IMR-90 (cell line): Measurements from ENCODE around the gene CIAO2A. TPM values are rescaled to one million over a fixed set of nuclear protein-coding genes. Genes with fewer than 3 reads are reported as not detected.

ENCODE experiments used
- ATAC-seq: fragments of 200-7000 bp; cut with Tn5 transposase; 2 replicates; pipeline ENCODE4 v1.9.1; 2020; ENCODE audit warnings: low read depth, mild to moderate bottlenecking, moderate library complexity
- BruUV-seq: library from RNA; stranded (reverse); fragments of 400-500 nt; replicated peaks from 2 replicates; lab custom pipeline; 2021; lab: Mats Ljungman, UMichigan
- CTCF ChIA-PET: fragments of 300-600 bp; formaldehyde crosslinking; extraction: SDS; loops from one replicate; lab custom pipeline; 2021; ENCODE audit warnings: antibody characterized with exemption; lab: Yijun Ruan, JAX
- POLR2A ChIA-PET: fragments of 300-600 bp; sonication (Branson Sonifier 250); formaldehyde crosslinking; loops from one replicate; lab custom pipeline; 2022; ENCODE audit warnings: antibody characterized with exemption; ENCODE audit not compliant: unreplicated experiment; lab: Charles Lee
- DNase-seq: peaks from one replicate; pipeline ENCODE4 v3.0.0; 2013
- H2AFZ ChIP-seq: replicated peaks from 2 replicates; pipeline ENCODE3; 2013; ENCODE audit warnings: low read length, mild to moderate bottlenecking; ENCODE audit not compliant: poor library complexity
- H2AK5ac ChIP-seq: 2 replicates; pipeline ENCODE4 v1.6.1; 2013; ENCODE audit warnings: low read depth, low read length, inconsistent platforms
- H2AK9ac ChIP-seq: replicated peaks from 2 replicates; pipeline ENCODE3; 2013; ENCODE audit warnings: mild to moderate bottlenecking, low read depth, low read length, moderate library complexity; ENCODE audit not compliant: poor library complexity
- H2BK120ac ChIP-seq: 2 replicates; pipeline ENCODE4 v1.6.1; 2013; ENCODE audit warnings: low read depth, low read length, inconsistent platforms
- H2BK15ac ChIP-seq: 3 replicates; pipeline ENCODE4 v1.6.1; 2013; ENCODE audit warnings: low read depth, low read length, inconsistent platforms
- H2BK20ac ChIP-seq: 2 replicates; pipeline ENCODE4 v1.6.1; 2013; ENCODE audit warnings: low read depth, mild to moderate bottlenecking, inconsistent platforms, low read length, moderate library complexity
- H2BK5ac ChIP-seq: 2 replicates; pipeline ENCODE4 v1.6.1; 2013; ENCODE audit warnings: mild to moderate bottlenecking, low read depth, low read length, inconsistent platforms; ENCODE audit not compliant: poor library complexity, severe bottlenecking
- H3K14ac ChIP-seq: replicated peaks from 2 replicates; pipeline ENCODE4 v1.6.1; 2013; ENCODE audit warnings: low read depth, low read length, inconsistent platforms
- H3K18ac ChIP-seq: 2 replicates; pipeline ENCODE4 v1.6.1; 2013; ENCODE audit warnings: low read depth, low read length, control low read depth
- H3K23ac ChIP-seq: 2 replicates; pipeline ENCODE4 v1.6.1; 2013; ENCODE audit warnings: low read depth, low read length, inconsistent platforms
- H3K27ac ChIP-seq: 2 replicates; pipeline ENCODE4 v1.5.1; 2013; ENCODE audit warnings: mild to moderate bottlenecking, control low read depth, low read length; ENCODE audit not compliant: insufficient read depth
- H3K27me3 ChIP-seq: 2 replicates; pipeline ENCODE4 v1.6.1; 2013; ENCODE audit warnings: low read length; ENCODE audit not compliant: control insufficient read depth, insufficient read depth
- H3K36me3 ChIP-seq: 2 replicates; pipeline ENCODE4 v1.6.1; 2013; ENCODE audit warnings: low read length, mixed read lengths; ENCODE audit not compliant: control insufficient read depth, insufficient read depth
- H3K4ac ChIP-seq: 2 replicates; pipeline ENCODE4 v1.6.1; 2013; ENCODE audit warnings: low read depth, low read length, inconsistent platforms
- H3K4me1 ChIP-seq: 2 replicates; pipeline ENCODE4 v1.6.1; 2013; ENCODE audit warnings: low read length, mixed read lengths; ENCODE audit not compliant: control insufficient read depth, insufficient read depth
- H3K4me2 ChIP-seq: 2 replicates; pipeline ENCODE4 v1.6.1; 2013; ENCODE audit warnings: low read depth, mild to moderate bottlenecking, control low read depth, low read length, moderate library complexity
- H3K4me3 ChIP-seq: 2 replicates; pipeline ENCODE4 v1.5.1; 2013; ENCODE audit warnings: low read depth, mild to moderate bottlenecking, control low read depth, low read length, moderate library complexity; ENCODE audit not compliant: insufficient read depth
- H3K56ac ChIP-seq: 2 replicates; pipeline ENCODE4 v1.6.1; 2013; ENCODE audit warnings: low read length, inconsistent platforms; ENCODE audit not compliant: insufficient read depth; ENCODE audit errors: extremely low read depth
- H3K79me1 ChIP-seq, 2 experiments: 2 replicates each; pipeline ENCODE4 v1.6.1; 2013; ENCODE audit warnings: low read length in 2 of 2, inconsistent platforms in 1 of 2, low read depth in 1 of 2
- H3K9ac ChIP-seq: 2 replicates; pipeline ENCODE4 v1.6.1; 2013; ENCODE audit warnings: low read depth, low read length, control low read depth
- H3K9me1 ChIP-seq: 2 replicates; pipeline ENCODE4 v1.6.1; 2013; ENCODE audit warnings: low read length, inconsistent platforms; ENCODE audit not compliant: insufficient read depth
- H3K9me3 ChIP-seq: 2 replicates; pipeline ENCODE4 v1.6.1; 2013; ENCODE audit warnings: low read length; ENCODE audit not compliant: control insufficient read depth, insufficient read depth
- H4K20me1 ChIP-seq: 2 replicates; pipeline ENCODE4 v1.6.1; 2013; ENCODE audit warnings: low read length, inconsistent platforms; ENCODE audit not compliant: insufficient read depth
- H4K5ac ChIP-seq: 2 replicates; pipeline ENCODE4 v1.6.1; 2013; ENCODE audit warnings: mild to moderate bottlenecking, low read depth, low read length, control low read depth
- H4K8ac ChIP-seq, 2 experiments: 2 replicates each; pipeline ENCODE4 v1.6.1; 2013; ENCODE audit warnings: low read depth in 2 of 2, low read length in 2 of 2, control low read depth in 1 of 2, inconsistent platforms in 1 of 2
- H4K91ac ChIP-seq: 2 replicates; pipeline ENCODE4 v1.6.1; 2013; ENCODE audit warnings: low read depth, low read length, inconsistent platforms; ENCODE audit not compliant: insufficient read depth
- BHLHE40 ChIP-seq: fragments of 150-350 bp; IDR thresholded peaks from 2 replicates; pipeline ENCODE4 v1.6.1; 2016; ENCODE audit warnings: mild to moderate bottlenecking, low read depth, low read length
- CEBPB ChIP-seq: IDR thresholded peaks from 2 replicates; pipeline ENCODE4 v1.6.1; 2012; ENCODE audit warnings: low read depth, low read length, improper control_type of control experiment
- CHD1 ChIP-seq: IDR thresholded peaks from 2 replicates; pipeline ENCODE4 v1.6.1; 2012; ENCODE audit warnings: low read depth, low read length, improper control_type of control experiment
- CTCF ChIP-seq: conservative IDR thresholded peaks from 2 replicates; pipeline ENCODE4 v1.5.1; 2012; ENCODE audit warnings: mild to moderate bottlenecking, low read depth, low read length, improper control_type of control experiment
- ELK1 ChIP-seq: fragments of 150-350 bp; IDR thresholded peaks from 2 replicates; pipeline ENCODE4 v1.6.1; 2016; ENCODE audit warnings: low read depth, mild to moderate bottlenecking, low read length, moderate library complexity, borderline replicate concordance
- FOS ChIP-seq: fragments of 150-350 bp; IDR thresholded peaks from 2 replicates; pipeline ENCODE4 v1.6.1; 2016; ENCODE audit warnings: low read depth, low read length
- MAFK ChIP-seq: IDR thresholded peaks from 2 replicates; pipeline ENCODE4 v1.6.1; 2012; ENCODE audit warnings: low read depth, low read length, improper control_type of control experiment
- MAZ ChIP-seq: IDR thresholded peaks from 2 replicates; pipeline ENCODE4 v1.6.1; 2012; ENCODE audit warnings: low read depth, mild to moderate bottlenecking, low read length, improper control_type of control experiment, moderate library complexity, borderline replicate concordance
- MXI1 ChIP-seq: IDR thresholded peaks from 2 replicates; pipeline ENCODE4 v1.6.1; 2012; ENCODE audit warnings: low read depth, mild to moderate bottlenecking, low read length, moderate library complexity, borderline replicate concordance
- NFE2L2 ChIP-seq: fragments of 150-350 bp; IDR thresholded peaks from 2 replicates; pipeline ENCODE4 v1.6.1; 2016; ENCODE audit warnings: low read depth, mild to moderate bottlenecking, low read length
- POLR2A ChIP-seq: IDR thresholded peaks from 2 replicates; pipeline ENCODE4 v1.6.1; 2012; ENCODE audit warnings: mild to moderate bottlenecking, low read depth, low read length
- RCOR1 ChIP-seq: IDR thresholded peaks from 2 replicates; pipeline ENCODE4 v1.6.1; 2012; ENCODE audit warnings: mild to moderate bottlenecking, low read length, improper control_type of control experiment; ENCODE audit not compliant: insufficient replicate concordance
- USF2 ChIP-seq: fragments of 150-350 bp; IDR thresholded peaks from 2 replicates; pipeline ENCODE4 v1.6.1; 2017; ENCODE audit warnings: mild to moderate bottlenecking, antibody characterized with exemption, low read length, low read depth
- WGBS, 2 experiments: methylation state at CpG; one replicate each; pipeline versions ENCODE4 v1.1.5 to v1.1.7; 2013; ENCODE audit warnings: missing lambda C conversion rate in 2 of 2; ENCODE audit not compliant: insufficient read length in 1 of 2; ENCODE audit errors: extremely low coverage in 2 of 2; 5-methylcytosine and 5-hydroxymethylcytosine counted together
- dilution Hi-C: fragments of 300-500 bp; cut with HindIII; formaldehyde crosslinking; loops from one replicate; pipeline ENCODE4 v1.14.3; 2018; ENCODE audit warnings: low sequenced_read_pairs; ENCODE audit not compliant: unreplicated experiment
- in situ Hi-C: fragments of 300-500 bp; cut with MboI; formaldehyde crosslinking; loops from 3 replicates; pipeline ENCODE4 v1.14.3; 2019; ENCODE audit warnings: low sequenced_read_pairs, inconsistent platforms, mixed read lengths
- intact Hi-C: fragments of 100-400 bp; cut with micrococcal nuclease; formaldehyde crosslinking; loops from 2 replicates; pipeline ENCODE4 v1.10.0; 2022
- polyA plus RNA-seq, 3 experiments: library from polyadenylated mRNA; depleted of rRNA; stranded (reverse); fragments of >200 nt; gene quantifications; 2 replicates each; pipeline ENCODE4 v1.2.3, GENCODE V29; 2012; ENCODE audit warnings: low replicate concordance in 1 of 3
- total RNA-seq: library from RNA; depleted of rRNA; stranded (reverse); fragments of >200 nt; gene quantifications from 2 replicates; pipeline ENCODE4 v1.2.3, GENCODE V29; 2012

The CIAO2A gene
- total and polyA plus RNA-seq, 2 of the 4 experiments (the other 2 are of a cell fraction), result 36.7 to 38.3 TPM

- Histone ChIP-seq H3K4me3 (no peak overlapping the region), H3K14ac (no peak overlapping the region), H2BK20ac (no peak overlapping the region), H3K36me3 (no peaks in the 10 kb centered on the region), H2BK120ac (no peak overlapping the region), H3K23ac (no peak overlapping the region), H4K8ac (no peak overlapping the region), H3K56ac (no peak overlapping the region), H3K9me1 (no peaks in the 10 kb centered on the region), H3K9me3 (no peaks in the 10 kb centered on the region), H3K4ac (no peak overlapping the region), H3K27me3 (peaks cover 10% of the 10 kb centered on the region), H2AFZ (no peak overlapping the region), H3K4me1 (no peaks in the 10 kb centered on the region), H3K27ac (no peak overlapping the region), H3K9ac (no peak overlapping the region), H4K20me1 (no peaks in the 10 kb centered on the region), H4K5ac (no peak overlapping the region), H2BK5ac (no peak overlapping the region), H3K79me1 (no peaks in the 10 kb centered on the region), H2AK9ac (no peak overlapping the region), H2AK5ac (no peak overlapping the region), H3K18ac (no peak overlapping the region), H4K91ac (no peak overlapping the region), H3K4me2 (no peak overlapping the region), H2BK15ac (no peak overlapping the region)
- no peak for DNase-seq
- POLR2A ChIA-PET, result no interaction called here
- no peak for ATAC-seq
- intact Hi-C loops, result no loop called here
- in situ Hi-C loops, result loop anchor here (25.0 kb wide), 1 partner anchor 175 kb away; no protein-coding TSS in a partner anchor
- CTCF ChIA-PET, result no interaction called here
- dilution Hi-C loops, result no loop called here
- 85% methylated on average over 3 of the region's 3 CpGs; no CpG with 5 or more reads in 1 of the 2 experiments for WGBS, 2 experiments
- BruUV-seq, result no TSS peak
- TF ChIP-seq MAFK, result no peak
- no peak for TF ChIP-seq POLR2A
- no peak for TF ChIP-seq ELK1
- no peak for TF ChIP-seq MXI1
- TF ChIP-seq NFE2L2, result no peak
- no peak for TF ChIP-seq FOS
- no peak for TF ChIP-seq CEBPB
- TF ChIP-seq CHD1, result no peak
- TF ChIP-seq USF2, result no peak
- TF ChIP-seq MAZ, result no peak
- no peak for TF ChIP-seq CTCF
- no peak for TF ChIP-seq RCOR1
- no peak for TF ChIP-seq BHLHE40
These were observed 56.5 kb downstream of the CIAO2A start for GRCh38 chr15:64037116-64037515.
